Calu3 (cell line): Measurements from ENCODE around the gene NFIL3. TPM values are rescaled to one million over a fixed set of nuclear protein-coding genes. Genes with fewer than 3 reads are reported as not detected.
A peak's percentile ranks its signal among the peaks of the same experiment; 100 is the strongest.
"Not testable (repeated sequence)": the region's sequence is repeated elsewhere in the genome, so short reads cannot be mapped to it uniquely, and the experiment has no call there.

ENCODE experiments used
- BruUV-seq: library from RNA; stranded (reverse); fragments of 400-500 nt; replicated peaks from 2 replicates; lab custom pipeline; 2021; lab: Mats Ljungman, UMichigan
- CTCF ChIA-PET: fragments of 300-600 bp; sonication (Branson Sonifier 250); formaldehyde crosslinking; loops from one replicate; lab custom pipeline; 2022; ENCODE audit warnings: antibody characterized with exemption; lab: Charles Lee
- DNase-seq: peaks from one replicate; pipeline ENCODE4 v3.0.0; 2022
- H3K27ac Mint-ChIP-seq: one replicate; pipeline ENCODE4 v1.8.0; 2022; ENCODE audit warnings: mixed read lengths; ENCODE audit not compliant: unreplicated experiment
- H3K27me3 Mint-ChIP-seq: one replicate; pipeline ENCODE4 v1.8.0; 2022; ENCODE audit warnings: mixed read lengths; ENCODE audit not compliant: unreplicated experiment
- H3K36me3 Mint-ChIP-seq: one replicate; pipeline ENCODE4 v1.8.0; 2022; ENCODE audit warnings: mild to moderate bottlenecking, moderate library complexity, mixed read lengths; ENCODE audit not compliant: insufficient read depth, unreplicated experiment
- H3K4me1 Mint-ChIP-seq: one replicate; pipeline ENCODE4 v1.8.0; 2022; ENCODE audit warnings: mild to moderate bottlenecking, low read depth, mixed read lengths; ENCODE audit not compliant: unreplicated experiment
- H3K4me3 Mint-ChIP-seq: one replicate; pipeline ENCODE4 v1.8.0; 2022; ENCODE audit warnings: mild to moderate bottlenecking, low read depth, moderate library complexity, mixed read lengths; ENCODE audit not compliant: unreplicated experiment
- H3K9me3 Mint-ChIP-seq: one replicate; pipeline ENCODE4 v1.8.0; 2022; ENCODE audit warnings: low read depth, mixed read lengths; ENCODE audit not compliant: unreplicated experiment
- intact Hi-C: fragments of 100-400 bp; cut with micrococcal nuclease; formaldehyde crosslinking; loops from one replicate; pipeline ENCODE4 v1.10.0; 2022; ENCODE audit not compliant: unreplicated experiment
- total RNA-seq: library from RNA; stranded (reverse); gene quantifications from 2 replicates; pipeline ENCODE4 v1.2.3, GENCODE V29; 2022
- TF ChIP-seq, protein P1 (sequence below): fragments of 200-600 bp; IDR thresholded peaks from one replicate; pipeline ENCODE4 v1.8.0; 2022; ENCODE audit warnings: antibody characterized with exemption; ENCODE audit not compliant: unreplicated experiment

NFIL3 gene
- total RNA-seq, 1 experiment from 2014 or later: 13.3 TPM

DNA sequence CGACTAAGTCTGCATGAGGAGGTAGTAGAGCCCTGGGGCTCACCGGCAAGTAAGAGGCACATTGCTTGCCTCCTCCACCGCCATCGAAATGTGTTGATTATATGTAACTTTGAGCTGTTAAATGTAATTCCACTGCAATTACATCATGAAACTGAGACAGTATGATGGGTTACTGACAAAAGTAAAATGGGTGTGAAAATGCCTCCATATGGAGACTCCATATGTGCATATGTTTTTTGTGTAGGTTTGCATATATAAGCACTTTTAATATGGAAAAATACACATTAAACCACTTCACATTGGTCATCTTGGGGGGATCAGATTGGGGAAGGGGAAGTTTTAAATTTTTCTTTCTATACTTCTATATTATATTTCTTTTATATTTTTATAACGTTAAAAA lies 29.8 kb downstream of the NFIL3 start:
- intact Hi-C loops: no loop called here

DNA sequence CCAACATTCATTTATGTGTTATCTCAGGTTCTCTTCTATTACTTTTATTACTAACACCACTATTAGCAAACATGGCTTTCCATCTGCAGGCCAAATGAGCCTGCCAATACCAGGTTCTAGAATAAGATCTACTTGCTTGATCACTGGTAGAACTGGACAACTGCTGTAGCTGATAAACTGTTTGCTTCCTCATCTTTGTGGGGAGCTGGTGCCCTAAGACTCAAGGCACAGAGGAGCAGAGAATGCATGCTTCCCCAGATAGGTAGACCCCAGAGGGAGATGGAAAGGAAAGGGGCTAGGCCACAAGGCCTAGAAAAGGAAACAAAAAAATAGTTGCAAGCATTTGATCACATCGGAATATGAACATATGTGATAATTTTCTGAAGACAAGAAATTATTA lies 31.2 kb downstream of the NFIL3 start:
- Mint-ChIP-seq H3K4me3 (no peak overlapping the region), H3K36me3 (no peaks in the 10 kb centered on the region), H3K27me3 (no peaks in the 10 kb centered on the region), H3K9me3 (no peaks in the 10 kb centered on the region), H3K27ac (no peak overlapping the region), H3K4me1 (peaks cover 18% of the 10 kb centered on the region)
- DNase-seq: no peak
- TF ChIP-seq, protein P1, sequence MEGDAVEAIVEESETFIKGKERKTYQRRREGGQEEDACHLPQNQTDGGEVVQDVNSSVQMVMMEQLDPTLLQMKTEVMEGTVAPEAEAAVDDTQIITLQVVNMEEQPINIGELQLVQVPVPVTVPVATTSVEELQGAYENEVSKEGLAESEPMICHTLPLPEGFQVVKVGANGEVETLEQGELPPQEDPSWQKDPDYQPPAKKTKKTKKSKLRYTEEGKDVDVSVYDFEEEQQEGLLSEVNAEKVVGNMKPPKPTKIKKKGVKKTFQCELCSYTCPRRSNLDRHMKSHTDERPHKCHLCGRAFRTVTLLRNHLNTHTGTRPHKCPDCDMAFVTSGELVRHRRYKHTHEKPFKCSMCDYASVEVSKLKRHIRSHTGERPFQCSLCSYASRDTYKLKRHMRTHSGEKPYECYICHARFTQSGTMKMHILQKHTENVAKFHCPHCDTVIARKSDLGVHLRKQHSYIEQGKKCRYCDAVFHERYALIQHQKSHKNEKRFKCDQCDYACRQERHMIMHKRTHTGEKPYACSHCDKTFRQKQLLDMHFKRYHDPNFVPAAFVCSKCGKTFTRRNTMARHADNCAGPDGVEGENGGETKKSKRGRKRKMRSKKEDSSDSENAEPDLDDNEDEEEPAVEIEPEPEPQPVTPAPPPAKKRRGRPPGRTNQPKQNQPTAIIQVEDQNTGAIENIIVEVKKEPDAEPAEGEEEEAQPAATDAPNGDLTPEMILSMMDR: no peak
- no TSS peak for BruUV-seq
- intact Hi-C loops: no loop called here
- CTCF ChIA-PET: interaction anchor here (0.7 kb wide), 1 partner anchor 10 kb away, joined by 4 read pairs; no protein-coding TSS in a partner anchor

More for the DNA sequence above, 29.8 kb downstream of the NFIL3 start:
- Mint-ChIP-seq H3K27ac (no peak overlapping the region), H3K4me1 (peaks cover 18% of the 10 kb centered on the region), H3K9me3 (no peaks in the 10 kb centered on the region), H3K36me3 (no peaks in the 10 kb centered on the region), H3K27me3 (no peaks in the 10 kb centered on the region), H3K4me3 (no peak overlapping the region)
- no TSS peak for BruUV-seq
- CTCF ChIA-PET: no interaction called here
- no peak for DNase-seq
- TF ChIP-seq, protein P1: no peak

DNA sequence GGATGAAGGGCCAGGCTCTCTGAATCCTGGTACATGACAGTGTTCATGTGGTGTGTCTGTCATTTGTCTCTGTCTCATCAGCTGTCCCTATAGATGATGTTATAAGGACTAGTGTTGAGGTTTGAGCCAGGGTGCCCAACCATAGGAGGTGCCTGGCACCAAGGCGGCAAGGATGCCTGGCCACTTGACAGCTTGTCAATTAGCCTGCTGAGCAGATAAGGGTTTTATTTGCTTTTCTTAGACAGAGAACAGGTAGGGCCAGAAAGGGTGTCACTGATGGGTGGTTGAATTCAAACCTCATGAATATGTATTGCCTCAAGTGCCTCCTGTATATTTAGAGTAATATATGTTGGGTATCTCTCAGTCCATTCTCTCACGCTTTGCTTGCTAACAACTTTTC lies 31.8 kb downstream of the NFIL3 start:
- Mint-ChIP-seq H3K27ac (no peak overlapping the region), H3K4me1 (peaks cover 18% of the 10 kb centered on the region), H3K27me3 (no peaks in the 10 kb centered on the region), H3K4me3 (no peak overlapping the region), H3K9me3 (no peaks in the 10 kb centered on the region), H3K36me3 (no peaks in the 10 kb centered on the region)
- BruUV-seq: no TSS peak
- DNase-seq: peak; percentile 1
- intact Hi-C loops: no loop called here
- TF ChIP-seq, protein P1: no peak
- CTCF ChIA-PET: no interaction called here

DNA sequence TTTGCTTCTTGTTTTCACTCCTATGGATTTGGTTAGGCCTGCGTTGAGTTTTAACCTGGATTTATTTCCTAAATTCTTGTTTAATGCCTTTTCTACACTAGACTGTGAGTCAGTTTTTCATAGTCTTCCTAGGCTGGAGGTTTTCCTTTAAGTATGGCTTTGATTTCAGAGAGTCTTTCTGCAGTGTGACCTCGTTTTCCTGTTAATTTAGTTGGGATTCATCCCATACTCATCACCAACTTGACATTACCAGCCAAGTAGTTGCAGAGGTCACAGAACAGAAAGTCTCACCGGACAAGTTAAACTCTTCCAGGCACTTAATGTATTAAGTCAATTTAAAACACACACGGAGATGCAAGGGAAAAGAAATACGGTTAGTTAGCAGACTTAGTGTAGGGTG lies 32.2 kb downstream of the NFIL3 start:
- Mint-ChIP-seq H3K27ac (no peak overlapping the region), H3K36me3 (no peaks in the 10 kb centered on the region), H3K4me3 (no peak overlapping the region), H3K9me3 (no peaks in the 10 kb centered on the region), H3K27me3 (no peaks in the 10 kb centered on the region), H3K4me1 (peaks cover 18% of the 10 kb centered on the region)
- DNase-seq: no peak
- CTCF ChIA-PET: no interaction called here
- intact Hi-C loops: no loop called here
- no TSS peak for BruUV-seq
- TF ChIP-seq, protein P1: no peak

DNA sequence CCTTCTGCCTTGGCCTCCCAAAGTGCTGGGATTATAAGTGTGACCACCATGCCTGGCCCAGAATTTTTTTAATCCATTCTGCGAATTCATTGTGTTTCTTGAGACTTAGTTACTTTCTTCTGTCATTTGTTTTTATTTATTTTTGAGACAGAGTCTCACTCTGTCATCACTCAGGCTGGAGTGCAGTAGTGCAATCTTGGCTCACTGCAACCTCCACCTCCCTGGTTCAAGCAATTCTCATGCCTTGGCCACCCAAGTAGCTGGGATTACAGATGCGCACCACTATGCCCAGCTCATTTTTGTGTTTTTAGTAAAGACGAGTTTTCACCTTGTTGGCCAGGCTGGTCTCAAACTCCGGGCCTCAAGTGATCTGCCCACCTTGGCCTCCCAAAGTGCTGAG lies 33.9 kb downstream of the NFIL3 start:
- DNase-seq, H3K9me3 Mint-ChIP-seq, H3K27ac Mint-ChIP-seq, H3K27me3 Mint-ChIP-seq, BruUV-seq, H3K36me3 Mint-ChIP-seq, H3K4me3 Mint-ChIP-seq, intact Hi-C loops, H3K4me1 Mint-ChIP-seq, CTCF ChIA-PET: not testable (repeated sequence)
